ENCODE results near the gene KCNS3. TPM values are rescaled to one million over a fixed set of nuclear protein-coding genes. Genes with fewer than 3 reads are reported as not detected.
A peak's percentile ranks its signal among the peaks of the same experiment; 100 is the strongest.

KCNS3 gene, protein sequence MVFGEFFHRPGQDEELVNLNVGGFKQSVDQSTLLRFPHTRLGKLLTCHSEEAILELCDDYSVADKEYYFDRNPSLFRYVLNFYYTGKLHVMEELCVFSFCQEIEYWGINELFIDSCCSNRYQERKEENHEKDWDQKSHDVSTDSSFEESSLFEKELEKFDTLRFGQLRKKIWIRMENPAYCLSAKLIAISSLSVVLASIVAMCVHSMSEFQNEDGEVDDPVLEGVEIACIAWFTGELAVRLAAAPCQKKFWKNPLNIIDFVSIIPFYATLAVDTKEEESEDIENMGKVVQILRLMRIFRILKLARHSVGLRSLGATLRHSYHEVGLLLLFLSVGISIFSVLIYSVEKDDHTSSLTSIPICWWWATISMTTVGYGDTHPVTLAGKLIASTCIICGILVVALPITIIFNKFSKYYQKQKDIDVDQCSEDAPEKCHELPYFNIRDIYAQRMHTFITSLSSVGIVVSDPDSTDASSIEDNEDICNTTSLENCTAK
- 10 to 100 TPM; 13.7 to 65.4 (median 52.9) TPM for total RNA-seq

DNA sequence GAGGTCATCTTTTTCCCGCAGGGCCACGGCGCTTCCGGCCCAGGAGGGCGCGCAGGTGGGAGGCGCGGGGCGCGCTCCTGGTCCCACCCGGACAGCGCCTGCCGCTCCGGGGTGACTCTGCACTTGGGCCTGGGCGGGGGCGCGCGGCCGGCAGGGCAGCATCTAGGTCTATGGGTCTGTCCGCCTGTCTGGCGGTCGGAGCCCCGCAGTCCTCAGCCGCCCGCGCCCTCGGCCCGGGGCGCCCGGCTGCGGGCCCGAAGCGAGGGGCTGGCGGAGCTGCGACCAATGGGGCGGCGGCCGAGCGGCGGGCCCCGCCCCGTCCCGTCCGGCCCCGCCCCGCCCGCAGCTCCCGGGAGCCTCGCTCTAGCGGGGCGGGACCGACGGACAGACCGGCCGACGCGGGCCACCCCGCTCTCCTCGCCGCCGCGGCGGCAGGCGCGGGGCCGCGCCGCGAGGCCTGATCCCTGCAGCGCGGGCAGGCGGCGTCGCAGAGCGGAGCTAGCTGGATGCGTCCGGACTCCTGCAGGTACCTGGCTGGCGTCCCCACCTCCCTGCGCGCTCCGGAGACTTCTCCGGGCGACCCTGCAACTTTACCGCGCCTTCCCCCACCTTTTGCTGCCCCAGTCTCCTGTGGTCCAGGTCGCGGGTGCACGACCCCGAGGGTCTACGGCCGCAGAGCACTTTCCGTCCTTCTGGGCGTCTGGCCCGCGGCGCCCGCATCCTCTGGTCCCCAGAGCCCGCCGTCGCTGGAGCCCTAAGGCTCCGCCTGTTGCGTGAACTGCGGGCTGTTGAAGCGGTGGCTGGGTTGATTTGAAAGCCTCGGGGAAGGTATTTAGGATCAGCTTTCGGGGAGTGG is at the start of gene KCNS3:
KCNS3 (plus strand) TSS at position 387 of the 856 bp plus-strand sequence. CDS start 52,342 bp downstream, outside the sequence.
- Histone ChIP-seq H3K27me3 (peaks cover 39% of the 10 kb centered on the region), H3K9me3 (no peaks in the 10 kb centered on the region), H3K4me3 (peak within 1 kb of the TSS; percentile 51 to 89 (median 68)), H3K27ac (peak within 1 kb of the TSS; percentile 75 to 91 (median 84)), H3K36me3 (no peaks in the 10 kb centered on the region), H3K4me1 (peaks cover 0 to 27% (median 14%) of the 10 kb centered on the region in 4 donors)
- intact Hi-C loops (cut with DNase I; ENCODE audit: low total_unique reads) (no loop called here), in situ Hi-C loops (cut with MboI; ENCODE audit: low pct_ligation_motif_present in 1 of 4, low pct_unique_long_range_greater_than_20kb in 1 of 4, low sequenced_read_pairs in 3 of 4) (no loop called here)
- TF ChIP-seq, protein P1, sequence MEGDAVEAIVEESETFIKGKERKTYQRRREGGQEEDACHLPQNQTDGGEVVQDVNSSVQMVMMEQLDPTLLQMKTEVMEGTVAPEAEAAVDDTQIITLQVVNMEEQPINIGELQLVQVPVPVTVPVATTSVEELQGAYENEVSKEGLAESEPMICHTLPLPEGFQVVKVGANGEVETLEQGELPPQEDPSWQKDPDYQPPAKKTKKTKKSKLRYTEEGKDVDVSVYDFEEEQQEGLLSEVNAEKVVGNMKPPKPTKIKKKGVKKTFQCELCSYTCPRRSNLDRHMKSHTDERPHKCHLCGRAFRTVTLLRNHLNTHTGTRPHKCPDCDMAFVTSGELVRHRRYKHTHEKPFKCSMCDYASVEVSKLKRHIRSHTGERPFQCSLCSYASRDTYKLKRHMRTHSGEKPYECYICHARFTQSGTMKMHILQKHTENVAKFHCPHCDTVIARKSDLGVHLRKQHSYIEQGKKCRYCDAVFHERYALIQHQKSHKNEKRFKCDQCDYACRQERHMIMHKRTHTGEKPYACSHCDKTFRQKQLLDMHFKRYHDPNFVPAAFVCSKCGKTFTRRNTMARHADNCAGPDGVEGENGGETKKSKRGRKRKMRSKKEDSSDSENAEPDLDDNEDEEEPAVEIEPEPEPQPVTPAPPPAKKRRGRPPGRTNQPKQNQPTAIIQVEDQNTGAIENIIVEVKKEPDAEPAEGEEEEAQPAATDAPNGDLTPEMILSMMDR (IDR thresholded peaks at IDR 0.05) = no peak
- TF ChIP-seq POLR2A (IDR thresholded peaks at IDR 0.05) (peak; percentile 48), EP300 (IDR thresholded peaks at IDR 0.05; ENCODE audit: low read depth) (no peak), POLR2AphosphoS5 (IDR thresholded peaks at IDR 0.05) (peak; percentile 12 to 26 (median 25))
- DNase-seq = peak; percentile 61
- WGBS, 2 donors (ENCODE audit: low coverage in 1 of 2) = 1% methylated on average over 69 of the region's 106 CpGs; no CpG with 5 or more reads in 1 of the 2 donors

DNA sequence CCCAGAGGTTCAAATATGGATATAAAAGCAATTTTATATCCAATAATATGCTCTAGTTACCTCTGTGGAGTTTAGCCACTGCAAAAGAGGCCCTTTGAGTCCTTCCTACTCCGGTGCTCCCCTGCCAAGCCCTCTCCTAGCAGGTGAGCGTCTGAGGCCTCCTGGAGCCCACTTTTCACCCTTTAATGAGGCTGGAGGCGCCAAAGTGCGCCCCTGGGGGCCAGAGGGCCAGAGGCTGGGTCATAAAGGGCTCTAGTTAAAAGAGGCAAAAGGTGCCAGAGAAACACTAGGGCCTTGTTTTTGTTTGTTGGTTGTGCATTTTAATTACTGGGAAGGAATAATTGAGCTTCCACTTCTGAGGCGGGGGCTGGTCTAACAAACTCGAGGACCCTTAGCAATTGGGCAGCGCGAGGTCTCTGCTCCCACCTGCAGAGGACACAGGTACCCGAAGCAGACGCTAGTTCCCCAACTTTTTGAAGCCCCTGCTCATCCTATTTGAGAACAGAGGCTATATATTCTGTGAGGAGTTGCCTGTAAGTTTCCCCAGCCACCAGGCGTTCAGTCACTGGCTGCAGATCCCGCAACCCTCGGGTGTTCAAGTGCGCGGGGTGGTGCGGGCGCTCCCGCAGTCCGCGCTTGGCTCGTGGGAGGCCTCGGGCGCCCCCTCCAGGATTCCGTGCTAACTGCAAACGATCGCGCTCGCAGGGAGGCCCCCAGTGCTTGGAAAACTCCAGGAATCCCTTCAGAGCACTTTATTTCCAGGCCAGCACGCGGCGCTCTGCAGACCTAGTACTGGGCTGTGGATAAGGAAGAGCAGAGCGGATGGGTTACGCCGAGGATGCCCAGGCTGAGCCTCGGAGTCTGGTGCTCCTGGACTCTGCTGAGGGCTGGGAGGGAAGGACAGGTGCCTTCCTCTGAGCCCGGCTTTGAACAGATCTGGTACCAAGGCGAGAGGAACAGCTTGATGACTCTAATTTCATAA is 48.1 kb upstream of the KCNS3 start:
- intact Hi-C loops (cut with DNase I; ENCODE audit: low total_unique reads) = no loop called here
- Histone ChIP-seq H3K4me3 (peak overlapping the region in 1 of 4 donors; percentile 27), H3K36me3 (no peaks in the 10 kb centered on the region), H3K4me1 (peaks cover 0 to 20% (median 8%) of the 10 kb centered on the region in 4 donors), H3K27me3 (no peaks in the 10 kb centered on the region), H3K27ac (no peak overlapping the region), H3K9me3 (no peaks in the 10 kb centered on the region)
- DNase-seq = peak; percentile 89
- 15 to 28% methylated on average over 5 to 34 of the region's 37 CpGs for WGBS, 2 donors (ENCODE audit: low coverage in 1 of 2)
- in situ Hi-C loops (cut with MboI; ENCODE audit: low pct_ligation_motif_present in 1 of 4, low pct_unique_long_range_greater_than_20kb in 1 of 4, low sequenced_read_pairs in 3 of 4) = loop anchor here in 2 of 4 donors (25.0 kb wide), 1 partner anchor 118 kb away; no protein-coding TSS in a partner anchor
- no peak for TF ChIP-seq POLR2AphosphoS5 (IDR thresholded peaks at IDR 0.05)
- TF ChIP-seq, protein P1 (IDR thresholded peaks at IDR 0.05) = peak; percentile 83 to 88 (median 84)

DNA sequence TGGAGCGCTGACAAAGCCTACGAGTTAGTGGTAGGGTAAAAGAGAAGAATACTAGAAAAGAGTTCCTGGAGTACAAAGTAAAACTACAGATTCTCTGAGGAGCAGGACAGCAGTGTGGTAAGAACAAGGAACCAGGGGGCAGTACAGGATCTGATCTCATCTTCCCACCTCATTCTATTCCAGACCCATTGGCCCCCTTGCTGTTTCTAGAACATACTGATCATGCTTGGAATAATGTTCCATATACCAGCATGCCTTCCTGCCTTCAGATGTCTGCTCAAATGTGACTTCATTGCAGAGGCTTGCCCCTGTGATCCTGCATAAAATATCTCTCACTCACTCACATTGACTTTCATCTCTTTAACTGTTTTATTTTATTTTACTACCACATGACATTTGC is 43.0 kb upstream of the KCNS3 start:
- no peak overlapping the region for H3K27ac ChIP-seq
- intact Hi-C loops (cut with DNase I; ENCODE audit: low total_unique reads) (no loop called here), in situ Hi-C loops (cut with MboI; ENCODE audit: low pct_ligation_motif_present in 1 of 4, low pct_unique_long_range_greater_than_20kb in 1 of 4, low sequenced_read_pairs in 3 of 4) (loop anchor here in 2 of 4 donors (25.0 kb wide), 1 partner anchor 123 kb away; no protein-coding TSS in a partner anchor)
- H3K36me3 ChIP-seq = no peaks in the 10 kb centered on the region
- TF ChIP-seq, protein P1 (IDR thresholded peaks at IDR 0.05) = no peak
- TF ChIP-seq POLR2AphosphoS5 (IDR thresholded peaks at IDR 0.05) (no peak), POLR2A (IDR thresholded peaks at IDR 0.05) (no peak), EP300 (IDR thresholded peaks at IDR 0.05; ENCODE audit: low read depth) (no peak)
- WGBS, 2 donors (ENCODE audit: low coverage in 1 of 2) = 55 to 79% methylated on average over 2 of the region's 2 CpGs
- no peaks in the 10 kb centered on the region for H3K27me3 ChIP-seq
- no peak for DNase-seq
- H3K4me3 ChIP-seq = no peak overlapping the region
- peaks cover 0 to 4% (median 2%) of the 10 kb centered on the region in 4 donors for H3K4me1 ChIP-seq
- H3K9me3 ChIP-seq = no peaks in the 10 kb centered on the region

Measured in transverse colon (tissue), 4 donors.